Measurements from ENCODE around the gene PDCD1LG2. TPM values are rescaled to one million over a fixed set of nuclear protein-coding genes. Genes with fewer than 3 reads are reported as not detected.

PDCD1LG2 gene
- total RNA-seq, 2 donors from 2014 or later: 0.55 to 1.7 TPM

GRCh38 chr9:5593904-5594303, 83.6 kb downstream of the PDCD1LG2 start:
- Mint-ChIP-seq H3K9me3 (no peaks in the 10 kb centered on the region), H3K4me1 (ENCODE audit: low read depth in 2 of 2) (peaks cover 12 to 28% of the 10 kb centered on the region in 2 donors), H3K4me3 (no peak overlapping the region), H3K36me3 (no peaks in the 10 kb centered on the region), H3K27ac (peak overlapping the region in 1 of 2 donors; percentile 58), H3K27me3 (peaks cover 0 to 5% of the 10 kb centered on the region in 2 donors)
- DNase-seq (ENCODE audit: low spot score) (no peak), ATAC-seq (no peak)

GRCh38 chr9:5596173-5596572, 85.8 kb downstream of the PDCD1LG2 start:
- Mint-ChIP-seq H3K9me3 (no peaks in the 10 kb centered on the region), H3K27me3 (peaks cover 0 to 5% of the 10 kb centered on the region in 2 donors), H3K4me3 (no peak overlapping the region), H3K27ac (peak overlapping the region in 1 of 2 donors; percentile 47), H3K4me1 (ENCODE audit: low read depth in 2 of 2) (peaks cover 8 to 26% of the 10 kb centered on the region in 2 donors), H3K36me3 (no peaks in the 10 kb centered on the region)
- no peak for DNase-seq (ENCODE audit: low spot score)
- no peak for ATAC-seq

- Mint-ChIP-seq H3K4me3 (no peak overlapping the region), H3K27ac (peak overlapping the region in 1 of 2 donors; percentile 41), H3K36me3 (no peaks in the 10 kb centered on the region), H3K9me3 (no peaks in the 10 kb centered on the region), H3K4me1 (ENCODE audit: low read depth in 2 of 2) (peaks cover 5 to 6% of the 10 kb centered on the region in 2 donors), H3K27me3 (no peaks in the 10 kb centered on the region)
- ATAC-seq: peak; percentile 15 to 44
- no peak for DNase-seq (ENCODE audit: low spot score)
Observed at GRCh38 chr9:5608298-5609225, 98.2 kb downstream of the PDCD1LG2 start.

GRCh38 chr9:5609226-5609596, 98.9 kb downstream of the PDCD1LG2 start:
- Mint-ChIP-seq H3K27me3 (no peaks in the 10 kb centered on the region), H3K4me3 (no peak overlapping the region), H3K4me1 (ENCODE audit: low read depth in 2 of 2) (peaks cover 5 to 6% of the 10 kb centered on the region in 2 donors), H3K27ac (no peak overlapping the region), H3K36me3 (no peaks in the 10 kb centered on the region), H3K9me3 (no peaks in the 10 kb centered on the region)
- DNase-seq (ENCODE audit: low spot score) (no peak), ATAC-seq (no peak)

GRCh38 chr9:5610491-5610890, 100.2 kb downstream of the PDCD1LG2 start:
- H3K4me1 Mint-ChIP-seq (ENCODE audit: low read depth in 2 of 2): peaks cover 5 to 10% of the 10 kb centered on the region in 2 donors
- H3K27ac Mint-ChIP-seq: no peak overlapping the region
- H3K36me3 Mint-ChIP-seq: no peaks in the 10 kb centered on the region
- no peak overlapping the region for H3K4me3 Mint-ChIP-seq
- DNase-seq (ENCODE audit: low spot score): no peak
- ATAC-seq: no peak
- H3K27me3 Mint-ChIP-seq: no peaks in the 10 kb centered on the region
- H3K9me3 Mint-ChIP-seq: no peaks in the 10 kb centered on the region

- no peak overlapping the region for H3K4me3 Mint-ChIP-seq
- no peaks in the 10 kb centered on the region for H3K9me3 Mint-ChIP-seq
- peaks cover 5 to 10% of the 10 kb centered on the region in 2 donors for H3K4me1 Mint-ChIP-seq (ENCODE audit: low read depth in 2 of 2)
- H3K27me3 Mint-ChIP-seq: no peaks in the 10 kb centered on the region
- no peak for ATAC-seq
- no peaks in the 10 kb centered on the region for H3K36me3 Mint-ChIP-seq
- no peak for DNase-seq (ENCODE audit: low spot score)
- H3K27ac Mint-ChIP-seq: no peak overlapping the region
Observed at GRCh38 chr9:5611321-5612184, 101.2 kb downstream of the PDCD1LG2 start.

GRCh38 chr9:5612185-5612530, 101.8 kb downstream of the PDCD1LG2 start:
- DNase-seq (ENCODE audit: low spot score): no peak
- H3K9me3 Mint-ChIP-seq: no peaks in the 10 kb centered on the region
- H3K4me3 Mint-ChIP-seq: no peak overlapping the region
- H3K27ac Mint-ChIP-seq: no peak overlapping the region
- H3K27me3 Mint-ChIP-seq: no peaks in the 10 kb centered on the region
- H3K4me1 Mint-ChIP-seq (ENCODE audit: low read depth in 2 of 2): peaks cover 6 to 12% of the 10 kb centered on the region in 2 donors
- no peak for ATAC-seq
- no peaks in the 10 kb centered on the region for H3K36me3 Mint-ChIP-seq

GRCh38 chr9:5614192-5614591, 103.9 kb downstream of the PDCD1LG2 start:
- no peaks in the 10 kb centered on the region for H3K27me3 Mint-ChIP-seq
- no peak overlapping the region for H3K27ac Mint-ChIP-seq
- DNase-seq (ENCODE audit: low spot score) (no peak), ATAC-seq (peak in 1 of 2 donors; percentile 66)
- H3K9me3 Mint-ChIP-seq: no peaks in the 10 kb centered on the region
- no peaks in the 10 kb centered on the region for H3K36me3 Mint-ChIP-seq
- H3K4me3 Mint-ChIP-seq: no peak overlapping the region
- peaks cover 9 to 17% of the 10 kb centered on the region in 2 donors for H3K4me1 Mint-ChIP-seq (ENCODE audit: low read depth in 2 of 2)

- Mint-ChIP-seq H3K4me1 (ENCODE audit: low read depth in 2 of 2) (peaks cover 9 to 17% of the 10 kb centered on the region in 2 donors), H3K4me3 (no peak overlapping the region), H3K9me3 (no peaks in the 10 kb centered on the region), H3K27me3 (no peaks in the 10 kb centered on the region), H3K36me3 (no peaks in the 10 kb centered on the region), H3K27ac (no peak overlapping the region)
- DNase-seq (ENCODE audit: low spot score): no peak
- ATAC-seq: no peak
Observed at GRCh38 chr9:5614985-5615384, 104.7 kb downstream of the PDCD1LG2 start.

- no peaks in the 10 kb centered on the region for H3K36me3 Mint-ChIP-seq
- no peaks in the 10 kb centered on the region for H3K9me3 Mint-ChIP-seq
- H3K27ac Mint-ChIP-seq: peak overlapping the region; percentile 3 to 8
- ATAC-seq (peak in 1 of 2 donors; percentile 88), DNase-seq (ENCODE audit: low spot score) (no peak)
- peak overlapping the region; percentile 28 for H3K4me3 Mint-ChIP-seq
- no peaks in the 10 kb centered on the region for H3K27me3 Mint-ChIP-seq
- H3K4me1 Mint-ChIP-seq (ENCODE audit: low read depth in 2 of 2): peaks cover 9 to 17% of the 10 kb centered on the region in 2 donors
Observed at GRCh38 chr9:5617749-5618148, 107.4 kb downstream of the PDCD1LG2 start.

- Mint-ChIP-seq H3K9me3 (no peaks in the 10 kb centered on the region), H3K4me3 (no peak overlapping the region), H3K27me3 (no peaks in the 10 kb centered on the region), H3K27ac (peak overlapping the region in 1 of 2 donors; percentile 35), H3K36me3 (peaks cover 4% of the 10 kb centered on the region), H3K4me1 (ENCODE audit: low read depth in 2 of 2) (peaks cover 15 to 20% of the 10 kb centered on the region in 2 donors)
- DNase-seq (ENCODE audit: low spot score) (no peak), ATAC-seq (no peak)
Observed at GRCh38 chr9:5620494-5620893, 110.2 kb downstream of the PDCD1LG2 start.

Data from natural killer cell treated with Interleukin-12 subunit alpha and Interleukin-12 subunit beta and Interleukin-15 and Interleukin-18, amount 100 ng/mL, for 72 hours (primary cell).